Mesenchymal stem cell (in vitro differentiated cells and primary cell): Measurements from ENCODE around the gene BIRC7.

ENCODE experiments used
- DNase-seq: peaks from one replicate; pipeline ENCODE4 v3.0.0-alpha.2; 2013
- H2AFZ ChIP-seq: one replicate; pipeline ENCODE4 v1.6.1; 2013; ENCODE audit warnings: low read depth, mild to moderate bottlenecking, control low read depth, inconsistent platforms, low read length, moderate library complexity
- H2AK5ac ChIP-seq: 2 replicates; pipeline ENCODE4 v1.6.1; 2013; ENCODE audit warnings: low read length, moderate library complexity, mild to moderate bottlenecking, inconsistent platforms; ENCODE audit not compliant: severe bottlenecking
- H2BK120ac ChIP-seq: one replicate; pipeline ENCODE4 v1.6.1; 2013; ENCODE audit warnings: low read depth, mild to moderate bottlenecking, inconsistent platforms, low read length, moderate library complexity
- H2BK12ac ChIP-seq, 2 experiments: one replicate each; pipeline ENCODE4 v1.6.1; 2013; ENCODE audit warnings: inconsistent platforms in 2 of 2, low read length in 2 of 2, mild to moderate bottlenecking in 2 of 2, moderate library complexity in 2 of 2, control low read depth in 1 of 2
- H2BK15ac ChIP-seq: one replicate; pipeline ENCODE4 v1.6.1; 2013; ENCODE audit warnings: mild to moderate bottlenecking, low read depth, inconsistent platforms; ENCODE audit not compliant: poor library complexity, severe bottlenecking
- H2BK5ac ChIP-seq: 2 replicates; pipeline ENCODE4 v1.6.1; 2013; ENCODE audit warnings: low read depth, mild to moderate bottlenecking, low read length, control low read depth, inconsistent platforms; ENCODE audit not compliant: poor library complexity, severe bottlenecking
- H3K14ac ChIP-seq, 2 experiments: one replicate each; pipeline ENCODE4 v1.6.1; 2013; ENCODE audit warnings: inconsistent platforms in 2 of 2, low read length in 2 of 2, control low read depth in 1 of 2, mild to moderate bottlenecking in 1 of 2, moderate library complexity in 1 of 2
- H3K18ac ChIP-seq, 2 experiments: one replicate each; pipeline ENCODE4 v1.6.1; 2013; ENCODE audit warnings: inconsistent platforms in 2 of 2, low read length in 2 of 2, control low read depth in 1 of 2, low read depth in 1 of 2, mild to moderate bottlenecking in 1 of 2
- H3K23ac ChIP-seq, 2 experiments: one replicate each; pipeline ENCODE4 v1.6.1; 2013; ENCODE audit warnings: inconsistent platforms in 2 of 2, low read length in 2 of 2, mild to moderate bottlenecking in 2 of 2, moderate library complexity in 2 of 2, control low read depth in 1 of 2
- H3K27ac ChIP-seq: 2 replicates; pipeline ENCODE4 v1.5.1; 2013; ENCODE audit warnings: mild to moderate bottlenecking, moderate library complexity, low read length, control low read depth, inconsistent platforms; ENCODE audit not compliant: poor library complexity, severe bottlenecking
- H3K27me3 ChIP-seq, 2 experiments: 2 replicates each; pipeline versions ENCODE4 v1.6.1 to v1.7.0; 2013; ENCODE audit warnings: low read length in 2 of 2, mild to moderate bottlenecking in 2 of 2, moderate library complexity in 2 of 2, control low read depth in 1 of 2, inconsistent platforms in 1 of 2; ENCODE audit not compliant: control insufficient read depth in 1 of 2, insufficient read depth in 1 of 2
- H3K36me3 ChIP-seq, 2 experiments: 2 replicates each; pipeline versions ENCODE4 v1.6.1 to v1.7.0; 2013; ENCODE audit warnings: low read length in 2 of 2, control low read depth in 1 of 2, inconsistent platforms in 1 of 2, low read depth in 1 of 2, mild to moderate bottlenecking in 1 of 2; ENCODE audit not compliant: insufficient read depth in 2 of 2, control insufficient read depth in 1 of 2
- H3K4ac ChIP-seq, 2 experiments: one replicate each; pipeline ENCODE4 v1.6.1; 2013; ENCODE audit warnings: inconsistent platforms in 2 of 2, low read length in 2 of 2, mild to moderate bottlenecking in 2 of 2, moderate library complexity in 2 of 2, control low read depth in 1 of 2, low read depth in 1 of 2
- H3K4me1 ChIP-seq: 2 replicates; pipeline ENCODE4 v1.6.1; 2013; ENCODE audit warnings: low read depth, low read length, control low read depth; ENCODE audit not compliant: control insufficient read depth, insufficient read depth
- H3K4me2 ChIP-seq: 2 replicates; pipeline ENCODE4 v1.6.1; 2013; ENCODE audit warnings: low read length, mild to moderate bottlenecking, inconsistent platforms; ENCODE audit not compliant: poor library complexity, severe bottlenecking
- H3K4me3 ChIP-seq, 2 experiments: 2 replicates each; pipeline versions ENCODE4 v1.5.1 to v1.7.0; 2013; ENCODE audit warnings: low read length in 2 of 2, mild to moderate bottlenecking in 2 of 2, control low read depth in 1 of 2, low read depth in 1 of 2; ENCODE audit not compliant: insufficient read depth in 1 of 2
- H3K79me1 ChIP-seq: replicated peaks from 2 replicates; pipeline ENCODE4 v1.6.1; 2013; ENCODE audit warnings: mild to moderate bottlenecking, control low read depth, low read length, inconsistent platforms; ENCODE audit not compliant: poor library complexity, severe bottlenecking
- H3K9ac ChIP-seq: 2 replicates; pipeline ENCODE4 v1.7.0; 2013; ENCODE audit warnings: mild to moderate bottlenecking, low read length, moderate library complexity
- H3K9me3 ChIP-seq: 2 replicates; pipeline ENCODE4 v1.7.0; 2013; ENCODE audit warnings: mild to moderate bottlenecking, low read length; ENCODE audit not compliant: control insufficient read depth
- H4K8ac ChIP-seq: one replicate; pipeline ENCODE4 v1.6.1; 2013; ENCODE audit warnings: inconsistent platforms, mild to moderate bottlenecking, low read length, moderate library complexity
- H4K91ac ChIP-seq: one replicate; pipeline ENCODE4 v1.6.1; 2013; ENCODE audit warnings: mild to moderate bottlenecking, low read length, inconsistent platforms
- whole genome bisulfite sequencing: methylation state at CpG from one replicate; pipeline ENCODE4 v1.1.7; 2013; ENCODE audit warnings: mixed read lengths; 5-methylcytosine and 5-hydroxymethylcytosine counted together

Gene BIRC7

GRCh38 chr20:63284981-63285524, 49.3 kb downstream of the BIRC7 start:
- Histone ChIP-seq H3K9ac (no peak overlapping the region), H2AK5ac (no peak overlapping the region), H4K91ac (no peak overlapping the region), H2BK12ac (no peak overlapping the region), H3K4me1 (peaks cover 23% of the 10 kb centered on the region), H3K36me3 (peaks cover 82 to 100% of the 10 kb centered on the region in 2 experiments), H2AFZ (no peak overlapping the region), H3K27me3 (no peaks in the 10 kb centered on the region), H3K27ac (no peak overlapping the region), H3K4ac (no peak overlapping the region), H2BK120ac (no peak overlapping the region), H3K18ac (no peak overlapping the region), H3K14ac (no peak overlapping the region), H3K4me3 (no peak overlapping the region), H3K79me1 (peaks cover 48% of the 10 kb centered on the region), H2BK15ac (no peak overlapping the region), H4K8ac (no peak overlapping the region), H2BK5ac (no peak overlapping the region), H3K9me3 (no peaks in the 10 kb centered on the region), H3K4me2 (no peak overlapping the region), H3K23ac (no peak overlapping the region)
- WGBS, result 96% methylated on average over 12 of the region's 13 CpGs
- DNase-seq, result no peak

GRCh38 chr20:63285636-63286615, 50.2 kb downstream of the BIRC7 start:
- DNase-seq, result no peak
- Histone ChIP-seq H2BK15ac (no peak overlapping the region), H2BK5ac (no peak overlapping the region), H3K4me3 (no peak overlapping the region), H3K27ac (no peak overlapping the region), H3K4me2 (no peak overlapping the region), H3K18ac (no peak overlapping the region), H3K27me3 (no peaks in the 10 kb centered on the region), H2BK120ac (no peak overlapping the region), H2BK12ac (no peak overlapping the region), H3K79me1 (peaks cover 42% of the 10 kb centered on the region), H4K91ac (no peak overlapping the region), H3K36me3 (peaks cover 74 to 100% of the 10 kb centered on the region in 2 experiments), H3K4me1 (peaks cover 32% of the 10 kb centered on the region), H2AFZ (no peak overlapping the region), H4K8ac (no peak overlapping the region), H3K4ac (no peak overlapping the region), H3K9me3 (no peaks in the 10 kb centered on the region), H2AK5ac (no peak overlapping the region), H3K14ac (no peak overlapping the region), H3K23ac (no peak overlapping the region), H3K9ac (no peak overlapping the region)
- 98% methylated on average over 40 of the region's 44 CpGs for WGBS

GRCh38 chr20:63286781-63287696, 51.3 kb downstream of the BIRC7 start:
- Histone ChIP-seq H3K4me2 (no peak overlapping the region), H3K9ac (no peak overlapping the region), H2BK5ac (no peak overlapping the region), H3K4me1 (peaks cover 36% of the 10 kb centered on the region), H3K79me1 (peaks cover 31% of the 10 kb centered on the region), H3K36me3 (peaks cover 63 to 94% of the 10 kb centered on the region in 2 experiments), H2BK15ac (no peak overlapping the region), H3K18ac (no peak overlapping the region), H2BK120ac (no peak overlapping the region), H3K27ac (no peak overlapping the region), H3K4ac (no peak overlapping the region), H3K14ac (no peak overlapping the region), H2AFZ (no peak overlapping the region), H3K4me3 (no peak overlapping the region), H2AK5ac (no peak overlapping the region), H4K91ac (no peak overlapping the region), H3K9me3 (no peaks in the 10 kb centered on the region), H4K8ac (no peak overlapping the region), H3K27me3 (peaks cover 0 to 4% of the 10 kb centered on the region in 2 experiments), H2BK12ac (no peak overlapping the region), H3K23ac (no peak overlapping the region)
- 95% methylated on average over 17 of the region's 23 CpGs for WGBS
- no peak for DNase-seq
